Fibroblast of skin of left quadriceps (primary cell): ENCODE data around the gene RASA4.
"Not testable (repeated sequence)": the region's sequence is repeated elsewhere in the genome, so short reads cannot be mapped to it uniquely, and the experiment has no call there.

Experiments used
- DNase-seq, 2 experiments: peaks; one replicate each; pipeline ENCODE4 v3.0.0-alpha.2; 2013; ENCODE audit warnings: low read depth in 2 of 2

Gene RASA4

DNA sequence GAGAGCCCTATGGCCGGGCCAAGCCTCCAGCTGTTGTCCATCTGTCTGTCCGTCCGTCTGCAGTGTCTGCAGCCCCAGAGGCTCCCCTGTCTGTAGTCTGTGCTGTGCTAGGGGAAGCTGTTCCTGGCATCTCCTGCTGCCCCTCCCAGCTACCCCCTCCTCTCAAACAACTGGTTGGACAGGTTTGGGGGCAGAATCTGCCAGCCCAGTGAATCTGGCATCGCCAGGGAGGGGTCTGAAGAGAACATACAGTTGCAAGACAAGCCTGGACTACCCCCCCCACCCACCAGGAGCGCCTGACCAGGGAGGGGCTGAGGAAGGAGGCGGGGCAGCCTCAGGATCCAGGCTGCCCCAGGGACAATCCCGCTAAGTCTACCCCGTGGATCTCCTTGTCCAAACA lies 73.0 kb downstream of the RASA4 start, which contains the start of gene UPK3BL2:
UPK3BL2 (minus strand) TSS at position 101 of the 400 bp plus-strand sequence; CDS start at position 41, 60 bp downstream.
- DNase-seq, result not testable (repeated sequence)

DNA sequence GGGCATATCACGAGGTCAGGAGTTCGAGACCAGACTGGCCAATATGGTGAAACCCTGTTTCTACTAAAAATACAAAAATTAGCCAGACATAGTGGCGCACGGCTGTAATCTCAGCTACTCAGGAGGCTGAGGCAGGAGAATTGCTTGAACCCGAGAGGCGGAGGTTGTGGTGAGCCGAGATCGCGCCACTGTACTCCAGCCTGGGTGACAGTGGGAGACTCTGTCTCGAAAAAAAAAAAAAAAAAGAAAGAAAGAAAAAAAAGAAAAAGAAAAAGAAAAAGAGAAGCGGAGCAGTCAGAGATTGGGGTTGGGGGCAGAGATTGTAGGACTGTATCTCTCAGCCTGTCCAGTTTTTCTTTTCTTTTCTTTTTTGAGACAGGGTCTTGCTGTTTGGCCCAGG lies 73.8 kb downstream of the RASA4 start:
- not testable (repeated sequence) for DNase-seq

DNA sequence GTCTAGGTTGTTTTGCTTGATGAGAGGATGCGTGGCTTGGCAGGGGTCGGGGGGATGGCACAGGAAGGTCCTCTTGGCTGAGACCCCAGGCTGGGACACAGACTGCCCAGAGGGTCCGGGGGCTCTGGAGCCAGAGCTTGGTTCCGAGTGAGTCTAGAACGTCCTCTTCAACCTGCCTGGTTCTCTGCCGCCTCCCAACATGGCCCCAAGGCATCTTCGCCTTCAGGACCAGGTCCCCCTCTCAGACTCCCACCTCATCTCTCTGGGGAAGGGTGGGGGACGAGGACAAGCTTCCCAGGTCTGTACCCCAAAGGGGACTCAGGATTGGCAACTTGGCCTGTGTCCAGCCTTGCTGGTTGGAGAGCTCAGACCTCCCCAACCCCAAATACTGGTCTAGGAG lies 74.5 kb downstream of the RASA4 start:
- not testable (repeated sequence) for DNase-seq

DNA sequence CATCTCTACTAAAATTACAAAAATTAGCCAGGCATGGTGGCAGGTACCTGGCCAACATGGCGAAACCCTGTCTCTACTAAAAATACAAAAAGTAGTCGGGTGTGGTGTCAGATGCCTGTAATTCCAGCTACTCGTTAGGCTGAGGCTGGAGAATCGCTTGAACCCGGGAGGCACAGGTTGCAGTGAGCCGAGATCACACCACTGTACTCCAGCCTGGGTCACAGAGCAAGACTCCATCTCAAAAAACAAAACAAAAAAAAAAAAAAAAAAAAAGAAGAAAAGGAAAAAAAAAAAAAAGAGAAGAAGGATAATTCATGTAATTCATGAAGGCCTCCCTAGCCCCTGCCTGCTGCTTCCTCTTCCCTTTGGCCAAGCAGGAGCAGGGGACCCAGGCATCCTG lies 76.0 kb downstream of the RASA4 start:
- not testable (repeated sequence) for DNase-seq

DNA sequence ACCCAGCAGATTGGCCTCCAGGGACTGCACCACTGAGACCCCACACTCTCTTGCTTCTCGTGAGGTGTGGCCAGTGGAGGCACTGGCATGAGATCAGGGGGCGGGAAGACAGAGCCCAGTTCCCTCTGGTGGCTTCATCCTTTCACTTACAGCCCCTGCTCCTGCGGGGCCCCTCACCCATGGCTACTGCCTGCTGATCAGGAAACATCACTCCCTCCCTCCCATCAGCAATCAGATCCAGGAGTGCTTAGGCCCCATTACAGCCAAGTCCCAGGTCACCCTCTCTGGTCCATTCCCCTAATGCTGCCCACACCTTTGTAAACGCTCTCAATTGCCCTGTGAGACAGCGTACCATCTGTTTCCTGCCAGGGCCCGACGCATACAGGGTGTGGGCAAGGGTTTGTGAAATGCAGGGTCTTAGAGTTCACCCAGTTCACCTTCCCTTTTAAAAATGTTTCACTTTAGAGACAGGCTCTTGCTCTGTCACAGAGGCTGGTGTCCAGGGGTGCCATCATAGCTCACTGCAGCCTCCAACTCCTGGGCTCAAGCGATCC lies 81.4 kb downstream of the RASA4 start:
- DNase-seq, result not testable (repeated sequence)

DNA sequence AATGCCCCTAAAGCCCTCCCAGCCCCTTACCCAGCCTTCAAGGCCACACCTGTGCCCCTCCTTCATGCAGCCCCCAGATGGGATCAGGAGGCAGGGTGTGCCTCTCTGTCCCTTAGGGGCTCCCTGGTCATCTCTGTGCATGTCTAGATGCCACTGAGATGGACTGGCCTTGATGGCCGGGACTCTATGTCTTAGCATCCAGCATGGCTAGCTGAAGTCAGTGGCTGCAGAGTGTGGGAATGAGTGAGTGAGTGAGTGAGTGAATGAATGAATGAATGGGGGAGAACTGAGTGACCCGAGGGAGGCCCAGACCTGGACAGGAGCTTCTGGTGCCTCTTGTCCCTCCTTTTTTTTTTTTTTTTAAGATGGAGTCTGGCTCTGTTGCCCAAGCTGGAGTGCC lies 84.4 kb downstream of the RASA4 start:
- DNase-seq, result not testable (repeated sequence)

DNA sequence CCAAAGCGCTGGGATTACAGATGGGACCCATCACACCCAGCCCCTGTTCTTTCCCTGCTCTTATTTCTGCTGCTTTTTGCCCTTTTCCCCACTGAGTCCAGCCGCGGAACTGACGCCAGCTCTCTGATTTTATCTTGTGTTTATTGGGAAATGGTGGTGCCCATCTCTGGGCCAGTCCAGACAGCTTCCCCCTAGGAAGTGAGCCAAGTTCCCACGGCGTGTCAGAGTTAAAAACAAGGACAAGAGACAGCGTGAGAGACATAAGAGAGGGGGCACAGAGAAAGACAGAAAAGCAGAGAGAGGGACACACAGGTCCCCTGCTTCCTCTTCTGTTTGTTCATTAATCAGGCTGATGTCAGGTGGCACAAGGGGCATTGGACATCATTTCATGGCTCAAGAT lies 85.0 kb downstream of the RASA4 start:
- not testable (repeated sequence) for DNase-seq

DNA sequence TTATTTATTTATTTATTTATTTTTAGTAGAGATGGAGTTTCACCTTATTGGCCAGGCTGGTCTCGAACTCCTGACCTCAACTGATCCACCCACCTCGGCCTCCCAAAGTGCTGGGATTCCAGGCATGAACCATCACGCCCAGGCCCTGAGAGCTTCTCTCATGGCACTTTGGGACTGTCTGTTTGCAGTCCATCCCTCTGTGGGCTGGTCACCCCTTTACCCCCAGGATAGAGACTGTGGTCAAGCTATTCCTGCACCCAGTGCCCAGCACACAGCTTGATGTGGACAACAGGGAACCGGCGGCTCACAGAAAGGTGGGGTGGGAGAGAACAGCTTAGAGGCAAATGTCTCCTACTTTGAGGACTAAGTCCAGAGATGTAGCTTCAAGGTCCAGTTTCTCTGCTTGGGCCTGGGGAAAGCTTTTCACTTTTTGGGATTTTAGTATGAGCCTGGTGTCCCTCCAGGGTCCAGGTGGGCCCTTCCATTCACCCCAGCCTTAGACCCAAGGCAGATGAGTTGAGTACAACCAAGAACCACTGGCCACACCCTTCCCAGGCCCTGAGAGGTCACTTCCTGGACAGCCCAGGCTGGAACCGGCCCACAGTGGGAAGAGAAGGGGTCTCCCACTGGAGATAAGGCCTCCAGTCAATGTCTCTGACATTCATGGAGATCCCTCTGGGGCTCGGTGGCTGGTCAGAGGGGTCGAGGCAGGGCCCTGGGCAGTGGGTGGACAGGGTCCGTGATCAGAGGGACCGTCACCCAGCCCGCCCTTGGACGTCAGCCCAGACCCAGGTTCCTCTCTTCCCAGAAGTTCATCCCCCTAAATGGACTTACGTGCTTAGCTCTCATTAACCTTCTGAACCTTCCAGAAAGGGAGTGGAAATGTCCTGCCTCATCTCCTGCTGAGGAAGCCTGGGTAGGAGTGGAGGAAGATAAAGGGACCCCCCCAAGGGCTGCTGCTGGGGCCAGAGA lies 88.4 kb downstream of the RASA4 start:
- not testable (repeated sequence) for DNase-seq

DNA sequence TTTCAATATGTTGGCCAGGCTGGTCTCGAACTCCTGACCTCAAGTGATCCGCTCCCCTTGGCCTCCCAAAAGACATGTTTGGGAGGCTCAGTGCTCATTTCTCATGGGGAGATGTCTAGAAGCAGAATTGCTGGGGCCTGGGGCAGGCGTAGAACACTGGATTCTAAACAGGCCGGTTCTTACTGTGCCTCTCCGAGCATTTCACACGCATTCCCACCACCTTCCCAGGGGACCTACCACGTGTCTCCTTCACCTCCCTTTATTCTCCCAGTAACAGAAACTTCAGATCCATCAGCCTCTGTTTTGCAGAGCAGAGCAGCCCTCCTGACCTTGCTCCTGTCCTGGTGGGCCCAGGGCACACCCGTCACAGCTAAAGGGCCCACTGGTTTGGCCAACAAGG lies 89.4 kb downstream of the RASA4 start:
- not testable (repeated sequence) for DNase-seq

DNA sequence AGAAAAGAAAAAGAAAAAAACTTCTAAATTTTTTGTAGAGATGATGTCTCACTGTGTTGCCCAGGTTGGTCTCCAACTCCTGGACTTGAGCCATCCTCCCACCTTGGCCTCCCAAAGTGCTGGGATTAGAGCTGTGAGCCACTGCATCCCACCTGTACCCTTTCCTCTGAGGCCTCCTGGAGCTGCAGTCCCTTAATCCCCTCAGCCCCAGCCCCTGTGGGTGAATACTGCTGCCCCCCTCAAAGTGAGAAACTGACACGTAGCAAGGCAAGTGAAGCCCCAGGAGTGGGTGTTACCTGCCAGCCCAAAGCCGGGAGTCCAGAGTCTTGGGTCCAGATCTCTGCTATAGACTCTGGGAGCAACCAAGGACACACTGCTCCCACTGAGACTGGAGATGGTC lies 91.8 kb downstream of the RASA4 start:
- not testable (repeated sequence) for DNase-seq
